Measurements from ENCODE around the gene S100PBP. TPM values are rescaled to one million over a fixed set of nuclear protein-coding genes. Genes with fewer than 3 reads are reported as not detected.

S100PBP gene
- total and polyA plus RNA-seq, 2 of the 13 experiments (the other 11 are each of a cell fraction or from before 2014, with no cell fraction given), result 20.4 to 26.1 TPM

- peak; percentile 76; the same call in 1 of the 2 replicates for TF ChIP-seq HNRNPL (IDR thresholded peaks at IDR 0.05; ENCODE audit: low read depth, low read length)
- peak; percentile 94; the same call in 1 of the 2 replicates for TF ChIP-seq ZNF782 (CRISPR knock-in tag; IDR thresholded peaks at IDR 0.05; ENCODE audit: borderline replicate concordance)
- TF ChIP-seq, protein P1, sequence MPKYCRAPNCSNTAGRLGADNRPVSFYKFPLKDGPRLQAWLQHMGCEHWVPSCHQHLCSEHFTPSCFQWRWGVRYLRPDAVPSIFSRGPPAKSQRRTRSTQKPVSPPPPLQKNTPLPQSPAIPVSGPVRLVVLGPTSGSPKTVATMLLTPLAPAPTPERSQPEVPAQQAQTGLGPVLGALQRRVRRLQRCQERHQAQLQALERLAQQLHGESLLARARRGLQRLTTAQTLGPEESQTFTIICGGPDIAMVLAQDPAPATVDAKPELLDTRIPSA (CRISPR knock-in tag; IDR thresholded peaks at IDR 0.05; ENCODE audit: borderline replicate concordance), result no peak
- TF ChIP-seq KLF6 (CRISPR knock-in tag; IDR thresholded peaks at IDR 0.05), result peak; percentile 95
- TF ChIP-seq, protein P2, sequence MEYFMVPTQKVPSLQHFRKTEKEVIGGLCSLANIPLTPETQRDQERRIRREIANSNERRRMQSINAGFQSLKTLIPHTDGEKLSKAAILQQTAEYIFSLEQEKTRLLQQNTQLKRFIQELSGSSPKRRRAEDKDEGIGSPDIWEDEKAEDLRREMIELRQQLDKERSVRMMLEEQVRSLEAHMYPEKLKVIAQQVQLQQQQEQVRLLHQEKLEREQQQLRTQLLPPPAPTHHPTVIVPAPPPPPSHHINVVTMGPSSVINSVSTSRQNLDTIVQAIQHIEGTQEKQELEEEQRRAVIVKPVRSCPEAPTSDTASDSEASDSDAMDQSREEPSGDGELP (IDR thresholded peaks at IDR 0.05; ENCODE audit: borderline replicate concordance, low read depth), result peak; percentile 98
- TF ChIP-seq NFIC (IDR thresholded peaks at IDR 0.05; ENCODE audit: low read length), result no peak
- TF ChIP-seq GATAD1 (CRISPR knock-in tag; IDR thresholded peaks at IDR 0.05), result peak; percentile 93
- TF ChIP-seq ZNF431 (CRISPR knock-in tag; IDR thresholded peaks at IDR 0.05; ENCODE audit: borderline replicate concordance, low read depth), result no peak
- TF ChIP-seq, protein P3, sequence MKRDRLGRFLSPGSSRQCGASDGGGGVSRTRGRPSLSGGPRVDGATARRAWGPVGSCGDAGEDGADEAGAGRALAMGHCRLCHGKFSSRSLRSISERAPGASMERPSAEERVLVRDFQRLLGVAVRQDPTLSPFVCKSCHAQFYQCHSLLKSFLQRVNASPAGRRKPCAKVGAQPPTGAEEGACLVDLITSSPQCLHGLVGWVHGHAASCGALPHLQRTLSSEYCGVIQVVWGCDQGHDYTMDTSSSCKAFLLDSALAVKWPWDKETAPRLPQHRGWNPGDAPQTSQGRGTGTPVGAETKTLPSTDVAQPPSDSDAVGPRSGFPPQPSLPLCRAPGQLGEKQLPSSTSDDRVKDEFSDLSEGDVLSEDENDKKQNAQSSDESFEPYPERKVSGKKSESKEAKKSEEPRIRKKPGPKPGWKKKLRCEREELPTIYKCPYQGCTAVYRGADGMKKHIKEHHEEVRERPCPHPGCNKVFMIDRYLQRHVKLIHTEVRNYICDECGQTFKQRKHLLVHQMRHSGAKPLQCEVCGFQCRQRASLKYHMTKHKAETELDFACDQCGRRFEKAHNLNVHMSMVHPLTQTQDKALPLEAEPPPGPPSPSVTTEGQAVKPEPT (CRISPR knock-in tag; IDR thresholded peaks at IDR 0.05; ENCODE audit: low read depth), result peak; percentile 86
- TF ChIP-seq NCOA2 (CRISPR knock-in tag; IDR thresholded peaks at IDR 0.05), result peak; percentile 79
- TF ChIP-seq CBX5 (CRISPR knock-in tag; IDR thresholded peaks at IDR 0.05; ENCODE audit: borderline replicate concordance), result peak; percentile 98
- TF ChIP-seq ETV5 (CRISPR knock-in tag; IDR thresholded peaks at IDR 0.05; ENCODE audit: borderline replicate concordance), result peak; percentile 93
- TF ChIP-seq TMF1 (CRISPR knock-in tag; IDR thresholded peaks at IDR 0.05; ENCODE audit: low read depth), result peak; percentile 96
- TF ChIP-seq SRSF1 (optimal IDR thresholded peaks at IDR 0.05; ENCODE audit: low read depth, low read length), result peak; percentile 16
- TF ChIP-seq RFX3 (CRISPR knock-in tag; IDR thresholded peaks at IDR 0.05), result peak; percentile 34
- no peak for TF ChIP-seq ZNF572 (CRISPR knock-in tag; IDR thresholded peaks at IDR 0.05)
- no peak for TF ChIP-seq FOSL1 (CRISPR knock-in tag; IDR thresholded peaks at IDR 0.05; ENCODE audit: borderline replicate concordance)
- 0 out of 2 replicates have a peak, but pooled peaks have one; percentile 68 for TF ChIP-seq REL (CRISPR knock-in tag; conservative IDR thresholded peaks at IDR 0.05)
- peak; percentile 58 for TF ChIP-seq NFYB (CRISPR knock-in tag; IDR thresholded peaks at IDR 0.05)
- peak; percentile 96 for TF ChIP-seq MXD3 (CRISPR knock-in tag; IDR thresholded peaks at IDR 0.05)
- TF ChIP-seq HOXA5 (CRISPR knock-in tag; IDR thresholded peaks at IDR 0.05), result peak; percentile 95
- peak; percentile 88 for TF ChIP-seq FOXA3 (CRISPR knock-in tag; IDR thresholded peaks at IDR 0.05)
- peak; percentile 99 for TF ChIP-seq ZNF788 (CRISPR knock-in tag; IDR thresholded peaks at IDR 0.05; ENCODE audit: borderline replicate concordance)
- TF ChIP-seq, protein P4, sequence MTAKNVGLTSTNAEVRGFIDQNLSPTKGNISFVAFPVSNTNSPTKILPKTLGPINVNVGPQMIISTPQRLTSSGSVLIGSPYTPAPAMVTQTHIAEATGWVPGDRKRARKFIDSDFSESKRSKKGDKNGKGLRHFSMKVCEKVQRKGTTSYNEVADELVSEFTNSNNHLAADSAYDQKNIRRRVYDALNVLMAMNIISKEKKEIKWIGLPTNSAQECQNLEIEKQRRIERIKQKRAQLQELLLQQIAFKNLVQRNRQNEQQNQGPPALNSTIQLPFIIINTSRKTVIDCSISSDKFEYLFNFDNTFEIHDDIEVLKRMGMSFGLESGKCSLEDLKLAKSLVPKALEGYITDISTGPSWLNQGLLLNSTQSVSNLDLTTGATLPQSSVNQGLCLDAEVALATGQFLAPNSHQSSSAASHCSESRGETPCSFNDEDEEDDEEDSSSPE (CRISPR knock-in tag; IDR thresholded peaks at IDR 0.05), result peak; percentile 81
- peak; percentile 74; the same call in 1 of the 2 replicates for TF ChIP-seq ZNF335 (CRISPR knock-in tag; IDR thresholded peaks at IDR 0.05)
- no peak for TF ChIP-seq ZNF207 (IDR thresholded peaks at IDR 0.05; ENCODE audit: borderline replicate concordance)
- 0 out of 2 replicates have a peak, but pooled peaks have one; percentile 51 for TF ChIP-seq ZNF766 (CRISPR knock-in tag; IDR thresholded peaks at IDR 0.05; ENCODE audit: borderline replicate concordance)
Measured at GRCh38 chr1:32817159-32817814, at the start of gene S100PBP, which contains the start of gene YARS1 (continued).
